Hepatocyte (in vitro differentiated cells): ENCODE results near the gene DZIP1. TPM values are rescaled to one million over a fixed set of nuclear protein-coding genes. Genes with fewer than 3 reads are reported as not detected.
A peak's percentile ranks its signal among the peaks of the same experiment; 100 is the strongest.
"Not testable (repeated sequence)": the region's sequence is repeated elsewhere in the genome, so short reads cannot be mapped to it uniquely, and the experiment has no call there.

Experiments
- DNase-seq: peaks from one replicate; pipeline ENCODE4 v3.0.0-alpha.2; 2016; ENCODE audit warnings: low spot score
- H2AFZ ChIP-seq: fragments of 200-600 bp; sonication (generic); 2 replicates; pipeline ENCODE4 v1.6.0; 2016; ENCODE audit warnings: antibody characterized with exemption, mild to moderate bottlenecking
- H3K27ac ChIP-seq: fragments of 200-600 bp; sonication (generic); 2 replicates; pipeline ENCODE4 v1.5.1; 2016; ENCODE audit warnings: mild to moderate bottlenecking
- H3K27me3 ChIP-seq: fragments of 200-600 bp; sonication (generic); 2 replicates; pipeline ENCODE4 v1.6.1; 2016
- H3K36me3 ChIP-seq: fragments of 200-600 bp; sonication (generic); replicated peaks from 2 replicates; pipeline ENCODE4 v1.5.1; 2016; ENCODE audit warnings: low read depth; ENCODE audit not compliant: insufficient read depth
- H3K4me1 ChIP-seq: fragments of 200-600 bp; sonication (generic); 2 replicates; pipeline ENCODE4 v1.5.1; 2016; ENCODE audit warnings: mild to moderate bottlenecking, moderate library complexity; ENCODE audit not compliant: insufficient read depth
- H3K4me2 ChIP-seq: fragments of 200-600 bp; sonication (generic); 2 replicates; pipeline ENCODE4 v1.6.0; 2016
- H3K4me3 ChIP-seq: fragments of 200-600 bp; sonication (generic); 2 replicates; pipeline ENCODE4 v1.5.1; 2016; ENCODE audit warnings: mild to moderate bottlenecking
- H3K79me2 ChIP-seq: fragments of 200-600 bp; sonication (generic); 2 replicates; pipeline ENCODE4 v1.6.0; 2017; ENCODE audit warnings: mild to moderate bottlenecking
- H3K9me2 ChIP-seq: fragments of 200-600 bp; sonication (generic); replicated peaks from 2 replicates; pipeline ENCODE4 v1.6.0; 2017; ENCODE audit warnings: mild to moderate bottlenecking; ENCODE audit not compliant: insufficient read depth
- H3K9me3 ChIP-seq: fragments of 200-600 bp; sonication (generic); 2 replicates; pipeline ENCODE4 v1.5.1; 2016; ENCODE audit warnings: low read depth, mild to moderate bottlenecking
- H4K20me1 ChIP-seq: fragments of 200-600 bp; sonication (generic); 2 replicates; pipeline ENCODE4 v1.6.0; 2016; ENCODE audit warnings: mild to moderate bottlenecking; ENCODE audit not compliant: insufficient read depth, poor library complexity, severe bottlenecking
- CTCF ChIP-seq: fragments of 200-600 bp; sonication (generic); IDR thresholded peaks from 2 replicates; pipeline ENCODE4 v1.5.1; 2016; ENCODE audit warnings: antibody characterized with exemption, mild to moderate bottlenecking; ENCODE audit not compliant: poor library complexity
- EZH2 ChIP-seq: fragments of 200-600 bp; sonication (generic); IDR thresholded peaks from 2 replicates; pipeline ENCODE4 v1.6.1; 2016; ENCODE audit warnings: antibody characterized with exemption, mild to moderate bottlenecking, borderline replicate concordance
- EZH2phosphoT487 ChIP-seq: fragments of 200-600 bp; sonication (generic); IDR thresholded peaks from one replicate; pipeline ENCODE4 v1.6.1; 2018; ENCODE audit warnings: antibody characterized with exemption, mild to moderate bottlenecking, low read depth, moderate library complexity; ENCODE audit not compliant: unreplicated experiment, severe bottlenecking
- WGBS: methylation state at CpG from one replicate; pipeline ENCODE4 v1.1.6; 2016; ENCODE audit warnings: low lambda C conversion rate; ENCODE audit errors: missing lambda C conversion rate; 5-methylcytosine and 5-hydroxymethylcytosine counted together
- polyA plus RNA-seq: library from polyadenylated mRNA; unstranded; fragments of >200 nt; fragmentation: Nextera tagmentation; extraction: Ambion mirVana; gene quantifications from 2 replicates; pipeline ENCODE4 v1.2.1, GENCODE V29; 2016
- total RNA-seq: library from RNA; depleted of rRNA; stranded (reverse); fragments of >200 nt; gene quantifications from 2 replicates; pipeline ENCODE4 v1.2.3, GENCODE V29; 2014

The DZIP1 gene
- total and polyA plus RNA-seq, 2 experiments from 2014 or later = 7.2 to 23.2 TPM

GRCh38 chr13:95676762-95677563 is 32.5 kb upstream of the DZIP1 start, which contains the start of gene DNAJC3:
Gene DNAJC3 (plus strand): TSS chr13:95677139. CDS start chr13:95677256, 117 bp downstream.
- Histone ChIP-seq H3K27me3 (no peaks in the 10 kb centered on the region), H3K4me3 (peak within 1 kb of the TSS; percentile 55), H3K27ac (peak within 1 kb of the TSS; percentile 96), H3K36me3 (no peaks in the 10 kb centered on the region), H3K9me3 (no peaks in the 10 kb centered on the region), H3K79me2 (peaks cover 69% of the 10 kb centered on the region), H3K4me2 (peak within 1 kb of the TSS; percentile 81), H2AFZ (peak within 1 kb of the TSS; percentile 67), H3K4me1 (peaks cover 9% of the 10 kb centered on the region), H3K9me2 (no peaks in the 10 kb centered on the region), H4K20me1 (peaks cover 35% of the 10 kb centered on the region)
- WGBS = under 1% methylated on average over 68 of the region's 90 CpGs
- TF ChIP-seq CTCF (no peak), EZH2 (no peak), EZH2phosphoT487 (no peak)
- peak; percentile 100 for DNase-seq

- peaks cover 28% of the 10 kb centered on the region for H4K20me1 ChIP-seq
- peak overlapping the region; percentile 67 for H2AFZ ChIP-seq
- H3K9me3 ChIP-seq = no peaks in the 10 kb centered on the region
- TF ChIP-seq CTCF (no peak), EZH2phosphoT487 (no peak), EZH2 (no peak)
- peak; percentile 57 for DNase-seq
- no peaks in the 10 kb centered on the region for H3K27me3 ChIP-seq
- no peaks in the 10 kb centered on the region for H3K9me2 ChIP-seq
- peaks cover 62% of the 10 kb centered on the region for H3K79me2 ChIP-seq
- peak overlapping the region; percentile 55 for H3K4me3 ChIP-seq
- H3K4me2 ChIP-seq = peak overlapping the region; percentile 79
- H3K4me1 ChIP-seq = peaks cover 9% of the 10 kb centered on the region
- H3K36me3 ChIP-seq = no peaks in the 10 kb centered on the region
- whole genome bisulfite sequencing = 1% methylated on average over 32 of the region's 32 CpGs
- peak overlapping the region; percentile 95 for H3K27ac ChIP-seq
Observed at GRCh38 chr13:95676105-95676761, 31.7 kb upstream of the DZIP1 start.

GRCh38 chr13:95671597-95671996 is 27.1 kb upstream of the DZIP1 start:
- H3K9me3 ChIP-seq = peaks cover 13% of the 10 kb centered on the region
- 97% methylated on average over 5 of the region's 5 CpGs for WGBS
- H3K79me2 ChIP-seq = peaks cover 25% of the 10 kb centered on the region
- no peak overlapping the region for H3K4me2 ChIP-seq
- H3K9me2 ChIP-seq = no peaks in the 10 kb centered on the region
- no peaks in the 10 kb centered on the region for H3K36me3 ChIP-seq
- no peak for DNase-seq
- no peaks in the 10 kb centered on the region for H3K4me1 ChIP-seq
- H4K20me1 ChIP-seq = no peaks in the 10 kb centered on the region
- H2AFZ ChIP-seq = no peak overlapping the region
- H3K4me3 ChIP-seq = no peak overlapping the region
- H3K27ac ChIP-seq = no peak overlapping the region
- no peaks in the 10 kb centered on the region for H3K27me3 ChIP-seq
- TF ChIP-seq EZH2phosphoT487 (no peak), CTCF (no peak), EZH2 (no peak)

- H3K4me2 ChIP-seq, H3K79me2 ChIP-seq, H3K4me1 ChIP-seq, H3K27ac ChIP-seq, H3K27me3 ChIP-seq, H3K36me3 ChIP-seq, H3K9me2 ChIP-seq, DNase-seq, H3K4me3 ChIP-seq, H4K20me1 ChIP-seq, H2AFZ ChIP-seq: not testable (repeated sequence)
- H3K9me3 ChIP-seq = peaks cover 18% of the 10 kb centered on the region
Observed at GRCh38 chr13:95667235-95667634, 22.7 kb upstream of the DZIP1 start.
